Chondrocyte (in vitro differentiated cells): ENCODE measurements around the gene FCN3. TPM values are rescaled to one million over a fixed set of nuclear protein-coding genes. Genes with fewer than 3 reads are reported as not detected.

ENCODE experiments used
- DNase-seq: peaks from one replicate; pipeline ENCODE4 v3.0.0; 2021; ENCODE audit warnings: mixed read lengths, low spot score
- H3K27ac Mint-ChIP-seq: one replicate; pipeline ENCODE4 v1.8.0; 2021; ENCODE audit warnings: mild to moderate bottlenecking, moderate library complexity, mixed read lengths; ENCODE audit not compliant: unreplicated experiment
- H3K27me3 Mint-ChIP-seq: 2 replicates; pipeline ENCODE4 v1.8.0; 2021; ENCODE audit warnings: low read depth, mixed read lengths
- H3K36me3 Mint-ChIP-seq: 2 replicates; pipeline ENCODE4 v1.8.0; 2021; ENCODE audit warnings: low read depth, mixed read lengths
- H3K4me1 Mint-ChIP-seq: 2 replicates; pipeline ENCODE4 v1.8.0; 2021; ENCODE audit warnings: low read depth, mild to moderate bottlenecking, mixed read lengths
- H3K4me3 Mint-ChIP-seq: one replicate; pipeline ENCODE4 v1.8.0; 2021; ENCODE audit warnings: mild to moderate bottlenecking, moderate library complexity, mixed read lengths; ENCODE audit not compliant: unreplicated experiment
- H3K9me3 Mint-ChIP-seq: 2 replicates; pipeline ENCODE4 v1.8.0; 2021; ENCODE audit warnings: low read depth, mixed read lengths
- total RNA-seq: library from RNA; stranded (reverse); gene quantifications from 3 replicates; pipeline ENCODE4 v1.2.1, GENCODE V29; 2021
- TF ChIP-seq, protein P1 (sequence below): fragments of 200-600 bp; sonication (generic); IDR thresholded peaks from 2 replicates; pipeline ENCODE4 v1.5.0; 2021; ENCODE audit warnings: antibody characterized with exemption, mild to moderate bottlenecking, moderate library complexity

The FCN3 gene
- total RNA-seq, 1 donor from 2014 or later, result not detected

DNA sequence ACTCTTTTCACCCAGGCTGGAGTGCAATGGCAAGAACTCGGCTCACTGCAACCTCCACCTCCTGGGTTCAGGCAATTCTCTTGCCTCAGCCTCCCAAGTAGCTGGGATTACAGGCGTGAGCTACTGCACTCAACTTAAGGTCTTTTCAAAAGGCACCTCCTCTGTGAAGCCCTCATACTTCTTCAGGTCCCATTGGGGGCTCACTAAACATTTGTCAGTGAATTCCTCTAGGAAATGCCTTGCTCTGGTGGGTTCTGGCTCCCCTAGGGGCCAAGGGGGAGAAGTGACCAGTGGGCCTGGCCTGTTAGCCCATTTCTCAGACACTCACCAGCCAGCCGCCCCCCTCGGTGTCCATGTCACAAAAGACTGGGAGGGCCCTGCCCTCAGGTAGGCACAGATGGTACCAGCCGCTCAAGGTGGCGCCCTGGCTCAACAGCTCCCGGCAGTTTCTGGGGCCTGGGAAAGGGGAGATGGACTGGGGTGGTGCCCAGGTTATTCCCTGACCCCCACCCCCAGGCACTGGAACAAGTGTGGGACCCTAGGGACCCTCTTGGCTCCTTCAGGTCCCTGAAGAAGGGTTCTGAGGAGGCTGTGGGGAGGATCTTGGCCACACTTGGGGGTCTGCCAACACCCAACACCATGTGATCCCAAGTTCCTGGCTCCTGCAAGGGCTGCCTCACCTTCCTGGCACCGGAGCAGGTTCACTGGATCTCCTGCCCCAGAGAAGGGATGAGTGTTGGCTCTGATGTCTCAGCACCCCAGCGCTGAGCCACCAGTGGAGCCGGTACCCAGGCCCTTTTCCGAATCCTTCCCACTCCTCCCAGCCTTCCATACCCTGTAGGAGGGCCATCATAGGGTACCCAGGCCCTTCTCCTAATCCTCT is 1.6 kb downstream of the FCN3 start:
- H3K27ac Mint-ChIP-seq, result no peak overlapping the region
- DNase-seq, result peak; percentile 75
- no peak overlapping the region for H3K4me3 Mint-ChIP-seq
- peaks cover 3% of the 10 kb centered on the region for H3K4me1 Mint-ChIP-seq
- no peaks in the 10 kb centered on the region for H3K36me3 Mint-ChIP-seq
- TF ChIP-seq, protein P1, sequence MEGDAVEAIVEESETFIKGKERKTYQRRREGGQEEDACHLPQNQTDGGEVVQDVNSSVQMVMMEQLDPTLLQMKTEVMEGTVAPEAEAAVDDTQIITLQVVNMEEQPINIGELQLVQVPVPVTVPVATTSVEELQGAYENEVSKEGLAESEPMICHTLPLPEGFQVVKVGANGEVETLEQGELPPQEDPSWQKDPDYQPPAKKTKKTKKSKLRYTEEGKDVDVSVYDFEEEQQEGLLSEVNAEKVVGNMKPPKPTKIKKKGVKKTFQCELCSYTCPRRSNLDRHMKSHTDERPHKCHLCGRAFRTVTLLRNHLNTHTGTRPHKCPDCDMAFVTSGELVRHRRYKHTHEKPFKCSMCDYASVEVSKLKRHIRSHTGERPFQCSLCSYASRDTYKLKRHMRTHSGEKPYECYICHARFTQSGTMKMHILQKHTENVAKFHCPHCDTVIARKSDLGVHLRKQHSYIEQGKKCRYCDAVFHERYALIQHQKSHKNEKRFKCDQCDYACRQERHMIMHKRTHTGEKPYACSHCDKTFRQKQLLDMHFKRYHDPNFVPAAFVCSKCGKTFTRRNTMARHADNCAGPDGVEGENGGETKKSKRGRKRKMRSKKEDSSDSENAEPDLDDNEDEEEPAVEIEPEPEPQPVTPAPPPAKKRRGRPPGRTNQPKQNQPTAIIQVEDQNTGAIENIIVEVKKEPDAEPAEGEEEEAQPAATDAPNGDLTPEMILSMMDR, result peak; percentile 53
- no peaks in the 10 kb centered on the region for H3K9me3 Mint-ChIP-seq
- H3K27me3 Mint-ChIP-seq, result no peaks in the 10 kb centered on the region

DNA sequence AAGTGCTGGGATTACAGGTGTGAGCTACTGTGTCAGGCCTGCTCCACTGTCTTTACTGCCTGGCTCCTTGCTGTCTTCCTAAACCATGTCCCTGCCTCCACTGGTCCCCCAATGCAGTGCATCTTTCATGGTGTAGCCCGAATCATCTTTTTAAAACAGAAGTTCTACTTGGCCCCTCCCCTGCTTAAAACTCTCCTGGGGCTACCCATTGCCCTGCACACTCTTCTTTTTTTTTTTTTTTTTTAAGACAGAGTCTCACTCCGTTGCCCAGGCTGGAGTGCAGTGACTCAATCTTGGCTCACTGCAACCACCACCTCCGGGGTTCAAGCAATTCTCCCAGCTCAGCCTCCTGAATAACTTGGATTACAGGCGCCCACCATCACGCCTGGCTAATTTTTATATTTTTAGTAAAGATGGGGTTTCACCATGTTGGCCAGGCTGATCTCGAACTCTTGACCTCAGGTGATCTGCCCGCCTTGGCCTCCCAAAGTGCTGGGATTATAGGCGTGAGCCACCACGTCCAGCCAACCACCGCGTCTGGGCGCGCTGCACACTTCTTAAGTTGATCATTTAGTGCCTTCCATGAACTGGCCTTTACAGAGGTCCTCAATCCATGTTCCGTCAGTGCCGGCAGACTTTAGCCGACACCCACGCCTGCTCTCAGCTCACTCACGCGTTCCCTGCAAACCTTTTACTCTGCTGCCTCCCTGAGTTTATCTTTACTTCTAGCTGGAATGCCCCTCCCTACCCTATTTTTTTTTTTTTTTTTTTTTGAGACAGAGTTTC is 2.4 kb downstream of the FCN3 start:
- no peaks in the 10 kb centered on the region for H3K36me3 Mint-ChIP-seq
- TF ChIP-seq, protein P1, result no peak
- no peak overlapping the region for H3K4me3 Mint-ChIP-seq
- no peak overlapping the region for H3K27ac Mint-ChIP-seq
- no peak for DNase-seq
- no peaks in the 10 kb centered on the region for H3K27me3 Mint-ChIP-seq
- H3K9me3 Mint-ChIP-seq, result no peaks in the 10 kb centered on the region
- H3K4me1 Mint-ChIP-seq, result peaks cover 8% of the 10 kb centered on the region

DNA sequence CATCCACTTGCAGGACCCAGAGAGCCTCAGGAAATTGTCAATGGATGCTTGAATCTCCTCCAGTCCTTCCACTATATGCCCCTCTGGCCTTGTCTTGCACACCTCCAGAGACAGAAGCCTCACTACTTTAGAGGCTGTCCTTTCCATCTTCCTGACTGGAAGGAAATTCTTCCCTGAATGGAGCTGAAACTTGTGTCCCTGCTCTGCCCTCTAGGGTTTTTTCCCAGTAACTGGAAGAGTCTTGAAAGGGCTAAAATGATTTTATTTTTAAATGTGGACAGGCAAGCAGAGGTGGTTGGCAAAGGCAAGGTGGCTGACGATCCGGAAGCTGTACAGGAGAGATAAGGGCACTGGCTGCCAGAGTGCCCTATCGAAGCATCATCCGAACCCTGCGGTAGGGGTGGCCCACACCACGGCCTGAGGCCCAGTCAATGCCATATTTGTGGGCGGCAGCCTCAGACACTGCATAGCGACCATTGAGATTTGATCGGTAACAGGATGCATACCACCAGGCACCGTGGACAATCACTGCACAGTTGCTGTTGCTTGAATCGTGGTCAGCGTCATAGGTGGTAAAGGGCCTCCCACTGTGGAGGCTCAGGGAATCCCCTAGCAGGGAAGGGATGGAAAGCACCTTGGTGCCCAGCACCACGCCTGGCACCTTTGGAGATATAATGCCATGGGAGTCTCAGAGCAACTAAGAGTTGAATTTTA is 5.6 kb downstream of the FCN3 start:
- peak; percentile 61 for DNase-seq
- no peak overlapping the region for H3K4me3 Mint-ChIP-seq
- peaks cover 3% of the 10 kb centered on the region for H3K36me3 Mint-ChIP-seq

DNA sequence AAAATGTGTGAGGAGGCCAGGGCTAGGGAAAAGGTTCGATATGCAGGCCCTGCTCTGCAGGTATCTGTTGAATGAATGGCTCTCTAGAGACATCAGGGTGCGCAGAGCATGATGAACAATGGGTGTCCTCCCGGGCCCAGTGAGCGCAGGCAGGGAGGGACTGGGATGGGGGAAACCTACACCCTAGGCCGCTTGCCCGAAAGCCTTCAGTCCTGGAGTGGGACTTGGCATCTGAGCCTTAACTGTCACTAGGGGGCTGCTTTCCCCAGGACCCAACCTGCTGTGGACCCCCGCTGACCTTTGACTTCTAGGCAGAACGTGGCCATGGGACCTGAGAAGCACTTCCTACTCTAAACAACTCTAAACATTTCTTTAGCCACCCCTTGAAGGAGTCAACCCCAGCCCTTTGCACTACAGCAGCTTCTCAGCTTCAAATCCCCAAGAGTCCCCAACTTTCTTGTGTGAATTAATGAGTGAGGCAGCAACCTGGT is 7.4 kb downstream of the FCN3 start:
- H3K36me3 Mint-ChIP-seq, result peaks cover 13% of the 10 kb centered on the region
- no peaks in the 10 kb centered on the region for H3K9me3 Mint-ChIP-seq
- peak overlapping the region; percentile 73 for H3K4me3 Mint-ChIP-seq
- no peak for DNase-seq
- peaks cover 24% of the 10 kb centered on the region for H3K4me1 Mint-ChIP-seq
- no peaks in the 10 kb centered on the region for H3K27me3 Mint-ChIP-seq
- H3K27ac Mint-ChIP-seq, result peak overlapping the region; percentile 86
- TF ChIP-seq, protein P1, result no peak

More for the DNA sequence above, 5.6 kb downstream of the FCN3 start:
- Mint-ChIP-seq H3K9me3 (no peaks in the 10 kb centered on the region), H3K27ac (no peak overlapping the region), H3K4me1 (peaks cover 23% of the 10 kb centered on the region), H3K27me3 (no peaks in the 10 kb centered on the region)
- TF ChIP-seq, protein P1, result peak; percentile 65
